Activated CD8-positive, alpha-beta memory T cell treated with anti-CD3 and anti-CD28 coated beads for 36 hours (primary cell): Measurements from ENCODE around the gene NT5C. TPM values are rescaled to one million over a fixed set of nuclear protein-coding genes. Genes with fewer than 3 reads are reported as not detected.

Source experiments
- CTCF ChIA-PET: fragments of 350-600 bp; sonication (Branson Sonifier 250); formaldehyde crosslinking; loops from one replicate; lab custom pipeline; 2021; ENCODE audit warnings: antibody characterized with exemption; lab: Charles Lee
- POLR2A ChIA-PET: fragments of 350-600 bp; sonication (Branson Sonifier 250); formaldehyde crosslinking; loops from one replicate; lab custom pipeline; 2021; ENCODE audit warnings: antibody characterized with exemption; lab: Charles Lee
- total RNA-seq, 2 experiments: library from RNA; stranded (reverse); gene quantifications; one replicate each; pipeline ENCODE4 v1.2.3, GENCODE V29; 2021

Gene NT5C
- total RNA-seq, 2 experiments from 2014 or later = 77.0 to 81.4 TPM

- CTCF ChIA-PET = interaction anchor here (1.1 to 3.3 kb wide), 5 partner anchors 10 to 100 kb away, joined by 3 to 11 read pairs (median 6); no protein-coding TSS in a partner anchor
- POLR2A ChIA-PET = interaction anchor here (0.6 kb wide), 2 partner anchors 21 to 35 kb away, joined by 3 to 9 read pairs; partner anchors contain the start of gene ARMC7
These were observed 42.8 kb downstream of the NT5C start for GRCh38 chr17:75088465-75089417.

GRCh38 chr17:75087558-75088453, 43.7 kb downstream of the NT5C start, which contains the start of gene SLC16A5:
TSS of gene SLC16A5 (plus strand) at chr17:75087954. CDS start at chr17:75093637, 5,683 bp downstream.
- CTCF ChIA-PET = interaction anchor here (0.6 to 3.3 kb wide), 5 partner anchors 9 to 99 kb away, joined by 3 to 11 read pairs (median 6); no protein-coding TSS in a partner anchor

GRCh38 chr17:75087182-75087557, 44.4 kb downstream of the NT5C start:
- CTCF ChIA-PET = interaction anchor here (0.6 to 3.3 kb wide), 3 partner anchors 18 to 27 kb away, joined by 3 to 11 read pairs (median 6); no protein-coding TSS in a partner anchor
- POLR2A ChIA-PET = no interaction called here

More at GRCh38 chr17:75087558-75088453, 43.7 kb downstream of the NT5C start, which contains the start of gene SLC16A5:
- POLR2A ChIA-PET = interaction anchor here (0.6 kb wide), 3 partner anchors 22 to 39 kb away, joined by 3 to 9 read pairs (median 3); partner anchors contain the start of gene ARMC7

DNA sequence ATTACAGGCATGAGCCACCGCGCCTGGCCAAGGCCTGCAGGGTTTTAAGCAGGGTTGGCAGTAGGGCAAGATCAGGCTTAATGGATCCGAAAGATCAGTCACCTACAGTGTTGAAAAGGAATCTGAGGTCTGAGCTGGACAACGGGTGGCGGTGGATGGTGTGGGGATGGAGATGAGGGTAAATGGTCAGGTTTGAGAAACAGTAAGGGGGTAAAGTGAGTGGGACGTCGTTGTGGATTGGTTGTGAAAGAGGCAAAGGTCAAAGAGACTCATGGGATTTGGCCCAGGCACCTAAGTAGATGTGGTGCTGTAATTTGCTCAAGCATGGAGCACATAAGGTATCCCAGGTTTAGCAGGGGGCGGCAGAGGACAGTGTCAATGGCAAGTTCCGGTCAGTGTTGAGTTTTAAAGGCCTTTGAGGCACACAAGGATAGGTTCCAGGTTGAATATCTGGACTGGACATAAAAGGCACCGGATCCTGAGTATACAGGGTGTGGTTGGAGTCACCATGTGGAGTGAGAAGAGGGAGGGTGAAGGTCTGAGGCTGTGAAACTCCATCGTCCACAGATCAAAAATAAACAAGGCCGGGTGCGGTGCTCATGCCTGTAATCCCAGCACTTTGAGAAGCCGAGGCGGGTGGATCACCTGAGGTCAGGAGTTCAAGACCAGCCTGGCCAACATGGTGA, 44.9 kb downstream of the NT5C start:
- POLR2A ChIA-PET = no interaction called here
- CTCF ChIA-PET = interaction anchor here (0.6 to 3.3 kb wide), 3 partner anchors 19 to 27 kb away, joined by 3 to 11 read pairs (median 6); no protein-coding TSS in a partner anchor

DNA sequence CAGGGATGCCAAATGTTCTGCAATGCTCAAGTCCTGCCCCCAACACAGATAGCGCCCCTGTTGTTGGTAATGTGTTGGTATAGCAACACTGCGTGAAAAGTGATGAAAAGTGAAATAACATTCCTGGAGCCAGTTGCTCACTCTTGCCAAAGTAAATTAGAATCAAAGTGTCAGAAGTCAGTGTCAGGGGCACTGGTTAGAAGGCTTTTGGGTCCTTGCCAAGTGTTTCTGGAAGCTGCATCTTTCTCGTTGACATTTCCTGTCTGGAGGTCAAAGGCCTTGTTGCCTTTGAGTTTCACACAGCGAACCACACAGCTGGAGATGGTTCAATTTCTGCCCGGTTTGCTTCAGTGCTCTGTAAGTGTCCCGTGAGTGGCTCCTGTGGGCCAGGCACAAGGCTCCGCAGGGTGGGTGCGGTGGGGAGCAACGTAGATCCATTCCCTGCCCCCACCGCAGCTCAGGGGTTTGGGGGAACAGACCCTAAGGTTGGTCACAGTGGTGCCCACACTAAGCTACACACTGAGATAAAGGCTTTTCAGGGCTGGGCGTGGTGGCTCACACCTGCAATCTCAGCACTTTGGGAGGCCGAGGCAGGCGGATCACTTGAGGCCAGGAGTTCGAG, 47.4 kb downstream of the NT5C start:
- POLR2A ChIA-PET = no interaction called here

GRCh38 chr17:75082683-75083082, 48.9 kb downstream of the NT5C start:
- CTCF ChIA-PET = no interaction called here
- POLR2A ChIA-PET = no interaction called here

More for the DNA sequence above, 47.4 kb downstream of the NT5C start:
- CTCF ChIA-PET = interaction anchor here (0.5 to 1.4 kb wide), 2 partner anchors 27 to 30 kb away, joined by 3 read pairs; no protein-coding TSS in a partner anchor

DNA sequence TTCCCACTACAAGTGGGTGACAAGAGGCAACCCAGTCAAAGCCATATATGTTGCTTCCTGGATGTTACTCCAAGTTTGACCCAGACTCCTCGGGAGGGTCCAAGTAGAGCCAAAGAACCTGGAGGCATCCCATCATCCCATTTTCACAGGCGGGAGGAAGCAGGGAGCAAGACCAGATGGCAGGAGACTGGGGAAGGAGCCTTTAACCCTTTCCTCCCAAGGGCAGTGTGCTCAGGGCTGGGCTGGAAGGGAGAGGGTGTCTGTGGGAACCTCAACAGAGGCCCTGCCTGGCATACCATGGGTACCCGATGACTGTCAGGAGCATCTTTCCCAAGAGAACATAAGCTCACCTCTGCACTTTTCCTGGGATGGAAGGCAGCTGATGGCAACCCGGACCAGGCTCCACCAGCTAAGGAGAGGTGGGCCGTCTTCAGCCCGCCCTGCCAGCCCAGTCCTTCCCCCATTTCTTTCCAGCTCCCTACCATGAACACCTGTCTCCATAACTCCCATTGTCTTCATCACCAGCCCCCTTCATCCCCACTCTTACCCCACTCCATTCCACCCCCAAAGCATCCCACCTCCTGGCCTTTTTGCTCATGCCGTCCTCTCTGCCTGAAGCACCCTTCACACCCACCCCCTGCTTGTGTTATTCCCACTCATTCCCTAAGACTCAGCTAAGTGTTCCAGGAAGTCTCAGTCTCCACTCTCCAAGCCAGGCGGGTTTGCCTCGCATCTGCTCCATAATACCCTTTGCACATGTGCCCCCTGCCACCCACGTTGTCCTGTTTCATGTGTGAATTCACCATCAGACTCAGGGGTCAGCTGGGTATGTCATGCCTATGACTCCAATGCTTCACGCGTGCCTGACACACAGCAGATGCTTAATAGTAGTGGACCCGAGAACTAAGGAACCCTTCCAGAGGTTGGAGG, 49.7 kb downstream of the NT5C start:
- CTCF ChIA-PET = interaction anchor here (0.6 kb wide), 1 partner anchor 631 kb away, joined by 4 read pairs; no protein-coding TSS in a partner anchor
- POLR2A ChIA-PET = no interaction called here

Other genes with a start within 250 kb of the NT5C start
- gene FADS6, start 238.1 kb downstream of the NT5C start, total RNA-seq = not detected
- gene USH1G, start 208.5 kb downstream of the NT5C start, total RNA-seq = not detected
- not detected for gene OTOP2, start 207.5 kb downstream of the NT5C start, total RNA-seq
- gene OTOP3, start 195.8 kb downstream of the NT5C start, total RNA-seq = not detected
- 1 to 10 TPM in 1 of 2 experiments, under 1 TPM in 1; 0.89 to 1.9 TPM for gene HID1, start 159.0 kb downstream of the NT5C start, total RNA-seq
- 1 to 10 TPM; 1.8 to 2.0 TPM for gene CDR2L, start 144.1 kb downstream of the NT5C start, total RNA-seq
- gene MRPL58, start 119.1 kb downstream of the NT5C start, total RNA-seq = 10 to 100 TPM; 65.5 to 66.5 TPM
- 100 to 1,000 TPM; 175 to 181 TPM for gene ATP5PD, start 84.8 kb downstream of the NT5C start, total RNA-seq
- 10 to 100 TPM; 16.8 to 19.1 TPM for gene KCTD2, start 84.5 kb downstream of the NT5C start, total RNA-seq
- 1 to 10 TPM; 2.3 to 2.8 TPM for gene SLC16A5, start 43.8 kb downstream of the NT5C start, total RNA-seq
- 10 to 100 TPM; 10.8 to 11.8 TPM for gene ARMC7, start 21.8 kb downstream of the NT5C start, total RNA-seq
- gene JPT1, start 22.8 kb upstream of the NT5C start, total RNA-seq = 100 to 1,000 TPM; 233 to 238 TPM
- gene SUMO2, start 51.2 kb upstream of the NT5C start, total RNA-seq = 100 to 1,000 TPM; 634 to 647 TPM
- gene NUP85, start 73.9 kb upstream of the NT5C start, total RNA-seq = 100 to 1,000 TPM; 141 to 151 TPM
- 10 to 100 TPM; 67.5 to 68.8 TPM for gene GGA3, start 129.9 kb upstream of the NT5C start, total RNA-seq
- 100 to 1,000 TPM in 1 of 2 experiments, 10 to 100 TPM in 1; 98.9 to 102 TPM for gene MRPS7, start 130.1 kb upstream of the NT5C start, total RNA-seq
- 10 to 100 TPM; 42.4 to 43.9 TPM for gene MIF4GD, start 139.5 kb upstream of the NT5C start, total RNA-seq
- 100 to 1,000 TPM; 136 to 141 TPM for gene SLC25A19, start 157.7 kb upstream of the NT5C start, total RNA-seq